GM10847 (cell line): Measurements from ENCODE around the gene PCSK6.

Experiments
- POLR2A ChIP-seq: IDR thresholded peaks from 2 replicates; pipeline ENCODE4 v1.6.1; 2011; ENCODE audit not compliant: insufficient read length; ENCODE audit errors: extremely low read depth

The PCSK6 gene

GRCh38 chr15:101370330-101371024 is 119.0 kb downstream of the PCSK6 start:
- TF ChIP-seq POLR2A = no peak

- TF ChIP-seq POLR2A = no peak
Observed at GRCh38 chr15:101369676-101370075, 119.8 kb downstream of the PCSK6 start.

- TF ChIP-seq POLR2A = no peak
Observed at GRCh38 chr15:101368861-101369642, 120.5 kb downstream of the PCSK6 start.

GRCh38 chr15:101368086-101368780 is 121.3 kb downstream of the PCSK6 start:
- TF ChIP-seq POLR2A = no peak

- TF ChIP-seq POLR2A = no peak
Observed at GRCh38 chr15:101366853-101367252, 122.7 kb downstream of the PCSK6 start.

- no peak for TF ChIP-seq POLR2A
Observed at GRCh38 chr15:101362986-101363566, 126.4 kb downstream of the PCSK6 start.

GRCh38 chr15:101362359-101362758 is 127.1 kb downstream of the PCSK6 start:
- TF ChIP-seq POLR2A = no peak

GRCh38 chr15:101361418-101361817 is 128.1 kb downstream of the PCSK6 start:
- TF ChIP-seq POLR2A = no peak

GRCh38 chr15:101359365-101359947 is 130.1 kb downstream of the PCSK6 start:
- no peak for TF ChIP-seq POLR2A

- no peak for TF ChIP-seq POLR2A
Observed at GRCh38 chr15:101358895-101359294, 130.6 kb downstream of the PCSK6 start.

GRCh38 chr15:101357885-101358284 is 131.6 kb downstream of the PCSK6 start:
- TF ChIP-seq POLR2A = no peak

GRCh38 chr15:101357333-101357732 is 132.2 kb downstream of the PCSK6 start:
- no peak for TF ChIP-seq POLR2A

GRCh38 chr15:101355678-101356464 is 133.6 kb downstream of the PCSK6 start:
- TF ChIP-seq POLR2A = no peak

GRCh38 chr15:101354891-101355623 is 134.4 kb downstream of the PCSK6 start:
- no peak for TF ChIP-seq POLR2A
